H1 (cell line): ENCODE measurements around the gene PNMA1. TPM values are rescaled to one million over a fixed set of nuclear protein-coding genes. Genes with fewer than 3 reads are reported as not detected.

ENCODE experiments used
- CTCF ChIA-PET: fragments of 300-600 bp; sonication (Branson Sonifier 250); formaldehyde crosslinking; loops from one replicate; lab custom pipeline; 2021; ENCODE audit not compliant: partially characterized antibody; lab: Charles Lee
- POLR2A ChIA-PET: fragments of 300-600 bp; sonication (Branson Sonifier 250); formaldehyde crosslinking; loops from one replicate; lab custom pipeline; 2021; ENCODE audit warnings: inconsistent platforms; ENCODE audit not compliant: partially characterized antibody; lab: Charles Lee
- DNase-seq, 2 experiments: peaks; one replicate each; pipeline versions ENCODE4 v3.0.0 to v3.0.0-alpha.2; 2010 to 2022; ENCODE audit warnings: low spot score in 2 of 2, low read depth in 1 of 2, mixed read lengths in 1 of 2
- FAIRE-seq: peaks from 2 replicates; lab custom pipeline; 2011; peaks lifted over from hg19 to GRCh38; lab: Jason Lieb, UNC
- H2AFZ ChIP-seq: 2 replicates; pipeline ENCODE4 v1.8.1; 2012; ENCODE audit warnings: low read length, inconsistent platforms
- H2AK5ac ChIP-seq: 2 replicates; pipeline ENCODE4 v1.6.1; 2013; ENCODE audit warnings: low read depth, low read length
- H2BK120ac ChIP-seq: replicated peaks from 2 replicates; pipeline ENCODE3; 2013; ENCODE audit warnings: low read depth, low read length, inconsistent platforms
- H2BK12ac ChIP-seq: 2 replicates; pipeline ENCODE4 v1.6.1; 2013; ENCODE audit warnings: low read depth, low read length
- H2BK15ac ChIP-seq: 2 replicates; pipeline ENCODE4 v1.6.1; 2013; ENCODE audit warnings: low read length
- H2BK20ac ChIP-seq: 2 replicates; pipeline ENCODE4 v1.6.1; 2013; ENCODE audit warnings: low read length
- H2BK5ac ChIP-seq: 2 replicates; pipeline ENCODE4 v1.6.1; 2013; ENCODE audit warnings: low read depth, low read length
- H3K14ac ChIP-seq: 2 replicates; pipeline ENCODE4 v1.6.1; 2013; ENCODE audit warnings: inconsistent platforms; ENCODE audit not compliant: insufficient read length
- H3K18ac ChIP-seq: 2 replicates; pipeline ENCODE4 v1.6.1; 2013; ENCODE audit warnings: low read length; ENCODE audit errors: extremely low read depth
- H3K23ac ChIP-seq: 2 replicates; pipeline ENCODE4 v1.6.1; 2013; ENCODE audit warnings: inconsistent platforms; ENCODE audit not compliant: insufficient read length
- H3K23me2 ChIP-seq: 2 replicates; pipeline ENCODE4 v1.6.1; 2013; ENCODE audit warnings: low read depth, low read length
- H3K27ac ChIP-seq: 2 replicates; pipeline ENCODE4 v1.6.1; 2011; ENCODE audit warnings: low read depth, low read length, inconsistent platforms
- H3K27me3 ChIP-seq, 4 experiments: replicated peaks in 1 of 4; 1 replicate in 1 of 4; 2 replicates in 3 of 4; pipeline versions ENCODE4 v1.6.1 to v1.8.1; 2011 to 2013; ENCODE audit warnings: low read length in 3 of 4, mild to moderate bottlenecking in 3 of 4, inconsistent platforms in 2 of 4, mixed read lengths in 2 of 4, moderate library complexity in 1 of 4; ENCODE audit not compliant: control insufficient read depth in 3 of 4, insufficient read depth in 3 of 4; ENCODE audit errors: extremely low read depth in 1 of 4
- H3K36me3 ChIP-seq, 4 experiments: 2 replicates each; pipeline versions ENCODE4 v1.6.1 to v1.8.1; 2011 to 2013; ENCODE audit warnings: mild to moderate bottlenecking in 4 of 4, low read length in 3 of 4, moderate library complexity in 2 of 4, control low read depth in 1 of 4, inconsistent platforms in 1 of 4; ENCODE audit not compliant: insufficient read depth in 4 of 4, control insufficient read depth in 2 of 4
- H3K4ac ChIP-seq: replicated peaks from 2 replicates; pipeline ENCODE3; 2013; ENCODE audit warnings: low read length, low read depth, mixed read lengths, inconsistent platforms; ENCODE audit not compliant: insufficient read length
- H3K4me1 ChIP-seq, 4 experiments: replicated peaks in 1 of 4; 1 replicate in 1 of 4; 2 replicates in 3 of 4; pipeline versions ENCODE4 v1.6.1 to v1.8.1; 2011 to 2013; ENCODE audit warnings: low read length in 3 of 4, inconsistent platforms in 2 of 4, mixed read lengths in 1 of 4; ENCODE audit not compliant: insufficient read depth in 4 of 4, control insufficient read depth in 3 of 4
- H3K4me2 ChIP-seq, 2 experiments: 2 replicates each; pipeline versions ENCODE4 v1.6.1 to v1.8.1; 2011 to 2013; ENCODE audit warnings: low read depth in 2 of 2, low read length in 2 of 2, control low read depth in 1 of 2, inconsistent platforms in 1 of 2, mild to moderate bottlenecking in 1 of 2; ENCODE audit not compliant: insufficient read depth in 1 of 2
- H3K4me3 ChIP-seq, 4 experiments: fragments of 200-600, 300-600 bp in 1 of 4; sonication (generic), shearing (Covaris generic), sonication (Bioruptor Twin) in 1 of 4; 2 replicates each; pipeline versions ENCODE4 v1.5.1 to v1.8.1; 2011 to 2016; ENCODE audit warnings: low read length in 4 of 4, low read depth in 3 of 4, control low read depth in 2 of 4, inconsistent platforms in 2 of 4, mild to moderate bottlenecking in 2 of 4, mixed read lengths in 1 of 4, moderate library complexity in 1 of 4; ENCODE audit not compliant: insufficient read depth in 2 of 4; ENCODE audit errors: extremely low read depth in 1 of 4
- H3K56ac ChIP-seq: replicated peaks from 2 replicates; pipeline ENCODE3; 2013; ENCODE audit warnings: low read depth, mild to moderate bottlenecking, mixed read lengths, low read length, inconsistent platforms; ENCODE audit not compliant: insufficient read length
- H3K79me1 ChIP-seq: 2 replicates; pipeline ENCODE4 v1.6.1; 2013; ENCODE audit warnings: low read depth, low read length, control low read depth
- H3K79me2 ChIP-seq, 2 experiments: 2 replicates each; pipeline versions ENCODE4 v1.6.1 to v1.8.1; 2012 to 2013; ENCODE audit warnings: low read length in 2 of 2, mild to moderate bottlenecking in 2 of 2, inconsistent platforms in 1 of 2; ENCODE audit not compliant: insufficient read depth in 2 of 2, control insufficient read depth in 1 of 2
- H3K9ac ChIP-seq, 4 experiments: replicated peaks in 1 of 4; 1 replicate in 1 of 4; 2 replicates in 3 of 4; pipeline versions ENCODE4 v1.6.1 to v1.8.1; 2011 to 2013; ENCODE audit warnings: low read depth in 3 of 4, low read length in 3 of 4, control low read depth in 2 of 4, mild to moderate bottlenecking in 2 of 4, moderate library complexity in 2 of 4, inconsistent platforms in 1 of 4; ENCODE audit errors: extremely low read depth in 1 of 4
- H3K9me3 ChIP-seq, 2 experiments: 2 replicates each; pipeline versions ENCODE4 v1.6.1 to v1.8.1; 2012 to 2013; ENCODE audit warnings: mild to moderate bottlenecking in 2 of 2, moderate library complexity in 2 of 2, control low read depth in 1 of 2, inconsistent platforms in 1 of 2, low read depth in 1 of 2, low read length in 1 of 2, mixed read lengths in 1 of 2; ENCODE audit not compliant: insufficient read depth in 2 of 2
- H4K20me1 ChIP-seq, 2 experiments: replicated peaks in 1 of 2; 2 replicates each; pipeline versions ENCODE3 to v1.8.1; 2011 to 2013; ENCODE audit warnings: inconsistent platforms in 2 of 2, low read length in 2 of 2, mild to moderate bottlenecking in 1 of 2; ENCODE audit not compliant: insufficient read depth in 2 of 2, control insufficient read depth in 1 of 2
- H4K5ac ChIP-seq: 2 replicates; pipeline ENCODE4 v1.6.1; 2013; ENCODE audit warnings: low read length, low read depth, mixed read lengths, inconsistent platforms; ENCODE audit not compliant: insufficient read length
- H4K8ac ChIP-seq: 2 replicates; pipeline ENCODE4 v1.8.0; 2013; ENCODE audit warnings: mild to moderate bottlenecking, moderate library complexity, low read length, inconsistent platforms; ENCODE audit not compliant: insufficient read depth; ENCODE audit errors: extremely low read depth
- H4K91ac ChIP-seq: replicated peaks from 2 replicates; pipeline ENCODE3; 2013; ENCODE audit warnings: low read length, mixed read lengths, inconsistent platforms; ENCODE audit not compliant: insufficient read length
- CEBPB ChIP-seq: IDR thresholded peaks from 2 replicates; pipeline ENCODE4 v1.6.1; 2012; ENCODE audit warnings: low read depth, low read length
- KDM1A ChIP-seq: fragments of 200-600, 300-600 bp; sonication (generic); IDR thresholded peaks from 2 replicates; pipeline ENCODE4 v1.7.1; 2016; ENCODE audit warnings: mild to moderate bottlenecking, low read length, borderline replicate concordance
- WGBS, 2 experiments: shearing (Covaris generic) in 1 of 2; methylation state at CpG; one replicate each; pipeline versions ENCODE4 v1.1.6 to v1.1.7; 2013 to 2015; ENCODE audit warnings: low lambda C conversion rate in 2 of 2, mixed read lengths in 2 of 2, inconsistent platforms in 1 of 2, low coverage in 1 of 2, missing lambda C conversion rate in 1 of 2; ENCODE audit not compliant: insufficient replicate concordance in 2 of 2, insufficient coverage in 1 of 2, insufficient read length in 1 of 2; ENCODE audit errors: extremely low coverage in 1 of 2, missing lambda C conversion rate in 1 of 2; 5-methylcytosine and 5-hydroxymethylcytosine counted together
- polyA plus RNA-seq, 7 experiments: library from polyadenylated mRNA; depleted of rRNA in 3 of 7; stranded (reverse) in 5 of 7; unstranded in 2 of 7; fragments of >200 nt in 5 of 7; fragments of 200-250 nt in 2 of 7; gene quantifications; 1 replicate in 5 of 7; 2 replicates in 1 of 7; 4 replicates in 1 of 7; pipeline versions ENCODE4 v1.2.1 to v1.2.3, GENCODE V29; 2011 to 2013; ENCODE audit warnings: missing spikeins in 2 of 7, mixed read lengths in 2 of 7
- total RNA-seq: library from RNA; stranded (reverse); fragmentation: NEBNext Ultra II Directional; extraction: Animal tissue kit (Norgen Biotek cat#: 25700); gene quantifications from 2 replicates; pipeline ENCODE4 v1.2.1, GENCODE V29; 2021

Gene PNMA1
- total and polyA plus RNA-seq, 2 of the 8 experiments (the other 6 are each of a cell fraction or from before 2014, with no cell fraction given) = 15.8 to 52.7 TPM

DNA sequence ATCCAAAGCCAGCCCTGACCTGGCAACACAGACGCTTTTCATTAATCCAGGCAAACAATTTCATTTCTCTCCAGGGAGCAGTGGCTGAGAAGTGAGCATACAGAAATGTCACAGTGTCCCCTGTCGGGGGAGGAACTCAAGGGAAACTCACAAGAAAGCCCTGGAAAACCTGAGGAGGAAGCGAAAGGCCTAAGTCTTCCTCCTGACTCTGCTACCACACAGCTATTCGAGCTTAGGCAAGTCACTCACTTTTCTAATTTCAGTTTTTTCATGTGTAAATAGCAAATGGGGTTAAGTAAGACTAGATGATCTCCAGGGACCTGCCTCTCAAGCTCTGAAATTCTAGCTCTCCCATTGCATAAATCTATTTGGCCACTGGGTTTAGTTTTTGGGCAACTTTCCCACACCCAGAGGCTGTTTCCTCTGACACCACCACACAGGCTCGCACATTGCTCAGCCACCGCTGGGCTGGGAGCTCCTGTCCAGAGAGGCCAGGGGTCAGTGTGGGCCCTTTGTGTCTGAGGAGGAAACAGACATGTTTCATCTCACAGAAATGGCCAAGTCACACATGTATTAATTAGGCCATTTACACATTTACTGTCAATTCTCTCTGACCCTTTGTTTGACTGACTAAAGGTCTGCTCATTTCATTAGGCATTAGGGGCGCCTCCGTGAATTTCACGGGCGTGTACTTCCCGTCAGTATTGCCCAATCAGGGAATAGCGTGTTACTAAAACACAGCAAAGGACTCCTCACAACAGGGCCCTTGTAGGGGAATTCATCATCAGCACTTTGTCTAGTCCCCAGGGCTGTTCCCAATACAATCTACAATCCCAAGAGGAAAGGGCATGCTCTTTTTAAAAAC lies 9.8 kb upstream of the PNMA1 start:
- H2BK12ac ChIP-seq = no peak overlapping the region
- H2BK15ac ChIP-seq = no peak overlapping the region
- no peak overlapping the region for H2BK120ac ChIP-seq
- no peak overlapping the region for H4K91ac ChIP-seq
- no peak overlapping the region for H3K9ac ChIP-seq
- no peak overlapping the region for H2AK5ac ChIP-seq
- no peak for DNase-seq
- no peak overlapping the region for H2BK5ac ChIP-seq
- H3K4ac ChIP-seq = no peak overlapping the region
- H4K20me1 ChIP-seq = peaks cover 0 to 2% of the 10 kb centered on the region in 2 experiments
- 91% methylated on average over 12 of the region's 12 CpGs; no CpG with 5 or more reads in 1 of the 2 experiments for WGBS, 2 experiments
- H3K9me3 ChIP-seq = no peaks in the 10 kb centered on the region
- no peaks in the 10 kb centered on the region for H3K79me2 ChIP-seq
- H2BK20ac ChIP-seq = no peak overlapping the region
- no peaks in the 10 kb centered on the region for H3K27me3 ChIP-seq
- no peak overlapping the region for H3K27ac ChIP-seq
- H3K23me2 ChIP-seq = no peaks in the 10 kb centered on the region; the same call in 1 of the 2 replicates
- TF ChIP-seq KDM1A (no peak), CEBPB (0 out of 2 replicates have a peak, but pooled peaks have one; percentile 46)
- H2AFZ ChIP-seq = no peak overlapping the region
- H3K4me3 ChIP-seq = no peak overlapping the region
- CTCF ChIA-PET = interaction anchor here (0.9 to 13.7 kb wide), 7 partner anchors 10 to 155 kb away, joined by 3 to 179 read pairs (median 6); partner anchors contain the start of gene ACOT2
- H3K79me1 ChIP-seq = no peaks in the 10 kb centered on the region
- peaks cover 0 to 6% (median 0%) of the 10 kb centered on the region in 4 experiments; a peak in 2 of 8 replicates for H3K36me3 ChIP-seq
- H4K5ac ChIP-seq = no peak overlapping the region
- no peak overlapping the region for H3K14ac ChIP-seq
- H3K4me1 ChIP-seq = peaks cover 8 to 23% (median 18%) of the 10 kb centered on the region in 4 experiments
- H3K23ac ChIP-seq = no peak overlapping the region
- no peak for FAIRE-seq
- no peak overlapping the region for H3K56ac ChIP-seq
- H3K18ac ChIP-seq = no peak overlapping the region
- H4K8ac ChIP-seq = no peak overlapping the region
- no peak overlapping the region for H3K4me2 ChIP-seq
- POLR2A ChIA-PET = interaction anchor here (1.2 to 3.4 kb wide), 3 partner anchors 10 to 129 kb away, joined by 3 to 15 read pairs (median 4); partner anchors contain the start of gene PNMA1
